HepG2 (cell line): ENCODE measurements around the gene SLC11A1. TPM values are rescaled to one million over a fixed set of nuclear protein-coding genes. Genes with fewer than 3 reads are reported as not detected.

ENCODE experiments used
- DNMT1 ChIP-seq: sonication (generic); formaldehyde crosslinking; IDR thresholded peaks from 2 replicates; pipeline ENCODE4 v1.5.1; 2020; ENCODE audit warnings: mild to moderate bottlenecking, missing genetic modification reagents
- ELF3 ChIP-seq: IDR thresholded peaks from 2 replicates; pipeline ENCODE4 v1.6.1; 2016; ENCODE audit warnings: missing genetic modification reagents, missing compliant biosample characterization
- HIC2 ChIP-seq: sonication (generic); formaldehyde crosslinking; IDR thresholded peaks from 2 replicates; pipeline ENCODE4 v1.9.0; 2022; ENCODE audit warnings: low read depth, missing genetic modification reagents
- HOXA7 ChIP-seq: sonication (generic); formaldehyde crosslinking; IDR thresholded peaks from 2 replicates; pipeline ENCODE4 v1.8.1; 2022; ENCODE audit warnings: mild to moderate bottlenecking, missing genetic modification reagents, moderate library complexity
- ISL2 ChIP-seq: sonication (generic); formaldehyde crosslinking; IDR thresholded peaks from 2 replicates; pipeline ENCODE4 v1.5.0; 2020; ENCODE audit warnings: missing genetic modification reagents
- KDM5A ChIP-seq: fragments of 200-600 bp; sonication (generic); IDR thresholded peaks from 2 replicates; pipeline ENCODE4 v1.7.0; 2018; ENCODE audit warnings: antibody characterized with exemption, mild to moderate bottlenecking, low read length, borderline replicate concordance
- NFYB ChIP-seq: sonication (generic); formaldehyde crosslinking; IDR thresholded peaks from 2 replicates; pipeline ENCODE4 v1.4.0; 2020; ENCODE audit warnings: missing genetic modification reagents
- RARG ChIP-seq: sonication (generic); formaldehyde crosslinking; IDR thresholded peaks from 2 replicates; pipeline ENCODE4 v1.4.0; 2020; ENCODE audit warnings: low read depth, mild to moderate bottlenecking, missing genetic modification reagents
- SMAD9 ChIP-seq: sonication (generic); formaldehyde crosslinking; IDR thresholded peaks from 2 replicates; pipeline ENCODE4 v1.5.1; 2020; ENCODE audit warnings: mild to moderate bottlenecking, missing genetic modification reagents
- TEAD2 ChIP-seq: sonication (generic); formaldehyde crosslinking; IDR thresholded peaks from 2 replicates; pipeline ENCODE4 v1.9.0; 2021; ENCODE audit warnings: missing genetic modification reagents
- ZNF138 ChIP-seq: sonication (generic); formaldehyde crosslinking; IDR thresholded peaks from 2 replicates; pipeline ENCODE4 v1.5.0; 2020; ENCODE audit warnings: mild to moderate bottlenecking, low read depth, missing genetic modification reagents
- ZNF207 ChIP-seq: fragments of 450-650 bp; IDR thresholded peaks from 2 replicates; pipeline ENCODE4 v1.6.1; 2016; ENCODE audit warnings: antibody characterized with exemption, borderline replicate concordance
- ZNF260 ChIP-seq: sonication (generic); formaldehyde crosslinking; IDR thresholded peaks from 2 replicates; pipeline ENCODE4 v1.4.0; 2020; ENCODE audit warnings: missing genetic modification reagents, low read depth, mild to moderate bottlenecking, borderline replicate concordance
- ZNF646 ChIP-seq: sonication (generic); formaldehyde crosslinking; IDR thresholded peaks from 2 replicates; pipeline ENCODE4 v1.9.0; 2021; ENCODE audit warnings: mild to moderate bottlenecking, missing genetic modification reagents
- ZNF790 ChIP-seq: sonication (generic); formaldehyde crosslinking; IDR thresholded peaks from 2 replicates; pipeline ENCODE4 v1.8.0; 2022; ENCODE audit warnings: missing genetic modification reagents, mild to moderate bottlenecking, borderline replicate concordance
- polyA plus RNA-seq, 8 experiments: library from polyadenylated mRNA; depleted of rRNA in 3 of 8; stranded (reverse) in 7 of 8; unstranded in 1 of 8; fragments of >200 nt; fragmentation: Illumina TruSeq in 4 of 8; extraction: Trizol in 4 of 8; gene quantifications; 2 replicates each; pipeline versions ENCODE4 v1.2.1 to v1.2.3, GENCODE V29; 2011 to 2016; ENCODE audit warnings: low read depth in 4 of 8, missing spikeins in 1 of 8, mixed read lengths in 1 of 8; ENCODE audit not compliant: insufficient read depth in 1 of 8
- total RNA-seq, 5 experiments: library from RNA; depleted of rRNA; stranded (reverse); fragments of >200 nt; fragmentation: Illumina TruSeq; extraction: Trizol; gene quantifications; 2 replicates each; pipeline ENCODE4 v1.2.3, GENCODE V29; 2016; ENCODE audit warnings: low read depth in 1 of 5
- TF ChIP-seq, protein P1 (sequence below): sonication (generic); formaldehyde crosslinking; IDR thresholded peaks from 2 replicates; pipeline ENCODE4 v1.5.1; 2020; ENCODE audit warnings: mild to moderate bottlenecking, missing genetic modification reagents, moderate library complexity
- TF ChIP-seq, protein P2 (sequence below): sonication (generic); formaldehyde crosslinking; IDR thresholded peaks from 2 replicates; pipeline ENCODE4 v1.5.0; 2020; ENCODE audit warnings: missing genetic modification reagents

Gene SLC11A1
- total and polyA plus RNA-seq, 2 of the 13 experiments (the other 11 are each of a cell fraction or from before 2014, with no cell fraction given) = 0.33 to 2.3 TPM

GRCh38 chr2:218387369-218388194, 5.5 kb downstream of the SLC11A1 start (continued):
- no peak for TF ChIP-seq HIC2
- no peak for TF ChIP-seq NFYB
- TF ChIP-seq ZNF260 (CRISPR knock-in tag) = no peak
- TF ChIP-seq, protein P1, sequence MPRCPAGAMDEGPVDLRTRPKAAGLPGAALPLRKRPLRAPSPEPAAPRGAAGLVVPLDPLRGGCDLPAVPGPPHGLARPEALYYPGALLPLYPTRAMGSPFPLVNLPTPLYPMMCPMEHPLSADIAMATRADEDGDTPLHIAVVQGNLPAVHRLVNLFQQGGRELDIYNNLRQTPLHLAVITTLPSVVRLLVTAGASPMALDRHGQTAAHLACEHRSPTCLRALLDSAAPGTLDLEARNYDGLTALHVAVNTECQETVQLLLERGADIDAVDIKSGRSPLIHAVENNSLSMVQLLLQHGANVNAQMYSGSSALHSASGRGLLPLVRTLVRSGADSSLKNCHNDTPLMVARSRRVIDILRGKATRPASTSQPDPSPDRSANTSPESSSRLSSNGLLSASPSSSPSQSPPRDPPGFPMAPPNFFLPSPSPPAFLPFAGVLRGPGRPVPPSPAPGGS (CRISPR knock-in tag) = no peak
- no peak for TF ChIP-seq SMAD9 (CRISPR knock-in tag)
- 0 out of 2 replicates have a peak, but pooled peaks have one; percentile 11 for TF ChIP-seq ZNF790 (CRISPR knock-in tag)
- peak; percentile 69 for TF ChIP-seq ELF3 (CRISPR knock-in tag)
- no peak for TF ChIP-seq HOXA7 (CRISPR knock-in tag)
- no peak for TF ChIP-seq TEAD2 (CRISPR knock-in tag)
- TF ChIP-seq ZNF646 (CRISPR knock-in tag) = no peak
- no peak for TF ChIP-seq ZNF207
- TF ChIP-seq ZNF138 (CRISPR knock-in tag) = no peak
- no peak for TF ChIP-seq KDM5A
- no peak for TF ChIP-seq DNMT1
- TF ChIP-seq RARG (CRISPR knock-in tag) = no peak
- TF ChIP-seq, protein P2, sequence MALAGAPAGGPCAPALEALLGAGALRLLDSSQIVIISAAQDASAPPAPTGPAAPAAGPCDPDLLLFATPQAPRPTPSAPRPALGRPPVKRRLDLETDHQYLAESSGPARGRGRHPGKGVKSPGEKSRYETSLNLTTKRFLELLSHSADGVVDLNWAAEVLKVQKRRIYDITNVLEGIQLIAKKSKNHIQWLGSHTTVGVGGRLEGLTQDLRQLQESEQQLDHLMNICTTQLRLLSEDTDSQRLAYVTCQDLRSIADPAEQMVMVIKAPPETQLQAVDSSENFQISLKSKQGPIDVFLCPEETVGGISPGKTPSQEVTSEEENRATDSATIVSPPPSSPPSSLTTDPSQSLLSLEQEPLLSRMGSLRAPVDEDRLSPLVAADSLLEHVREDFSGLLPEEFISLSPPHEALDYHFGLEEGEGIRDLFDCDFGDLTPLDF (CRISPR knock-in tag) = no peak
- no peak for TF ChIP-seq ISL2 (CRISPR knock-in tag)
